Measurements from ENCODE around the gene PRKCB.
A peak's percentile ranks its signal among the peaks of the same experiment; 100 is the strongest.

PRKCB gene

DNA sequence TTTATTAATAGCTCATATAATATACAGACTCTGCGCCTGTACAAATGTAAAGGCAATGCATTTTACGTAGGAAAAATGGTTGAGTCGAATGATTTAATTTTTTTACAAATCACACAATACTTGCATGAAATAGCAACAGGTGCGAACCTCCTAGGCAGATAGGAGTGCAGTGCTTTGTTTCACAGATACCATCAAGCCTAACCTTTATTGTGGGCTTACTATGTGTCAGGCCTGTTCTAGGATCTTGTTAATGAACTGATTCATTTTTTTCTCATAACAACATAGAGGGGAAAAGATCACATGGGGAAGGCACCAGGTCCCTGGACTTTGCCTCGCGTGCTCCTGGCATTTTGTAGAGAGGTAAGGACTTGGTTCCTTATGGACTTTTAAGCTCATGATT is 107.8 kb downstream of the PRKCB start:
- DNase-seq (ENCODE audit: low spot score): no peak

DNA sequence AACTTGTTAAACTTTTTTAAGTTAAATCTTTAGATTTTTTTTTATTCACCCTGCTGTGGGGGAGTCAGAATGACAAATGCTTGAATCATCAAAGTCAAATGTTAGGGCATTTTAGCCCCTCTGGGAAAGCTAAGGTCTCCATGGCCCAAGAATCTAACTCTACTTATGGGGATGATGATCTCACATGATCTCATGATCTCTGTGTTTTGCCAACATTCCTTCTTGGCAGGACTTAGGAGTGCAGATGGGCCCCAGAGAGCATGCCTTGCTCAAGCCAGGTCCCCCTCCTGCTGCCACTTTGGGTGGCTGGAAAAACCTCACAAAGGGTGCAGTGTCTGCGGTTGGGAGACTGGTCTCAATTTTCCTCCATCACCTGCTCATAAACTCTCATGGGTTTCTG is 108.6 kb downstream of the PRKCB start:
- no peak for DNase-seq (ENCODE audit: low spot score)

DNA sequence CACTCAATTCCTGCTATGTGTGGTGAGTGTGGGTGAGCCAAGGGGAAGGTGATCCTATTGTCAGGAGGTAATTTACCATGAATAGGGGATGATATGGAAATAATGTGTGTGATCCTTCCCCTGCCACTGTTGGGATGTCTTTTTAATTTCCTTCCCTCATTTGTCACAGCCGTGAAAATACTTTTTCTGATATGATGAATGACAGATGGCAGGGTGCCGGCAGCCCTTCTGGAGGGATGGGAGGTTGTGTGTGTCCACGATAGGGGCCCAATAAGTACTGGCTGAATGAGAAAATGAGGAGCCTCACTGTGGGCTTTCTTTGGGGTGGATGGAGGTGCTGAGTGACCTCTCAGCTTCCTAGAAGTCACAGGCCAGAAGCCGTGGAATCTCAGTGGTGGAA is 109.5 kb downstream of the PRKCB start:
- no peak for DNase-seq (ENCODE audit: low spot score)

DNA sequence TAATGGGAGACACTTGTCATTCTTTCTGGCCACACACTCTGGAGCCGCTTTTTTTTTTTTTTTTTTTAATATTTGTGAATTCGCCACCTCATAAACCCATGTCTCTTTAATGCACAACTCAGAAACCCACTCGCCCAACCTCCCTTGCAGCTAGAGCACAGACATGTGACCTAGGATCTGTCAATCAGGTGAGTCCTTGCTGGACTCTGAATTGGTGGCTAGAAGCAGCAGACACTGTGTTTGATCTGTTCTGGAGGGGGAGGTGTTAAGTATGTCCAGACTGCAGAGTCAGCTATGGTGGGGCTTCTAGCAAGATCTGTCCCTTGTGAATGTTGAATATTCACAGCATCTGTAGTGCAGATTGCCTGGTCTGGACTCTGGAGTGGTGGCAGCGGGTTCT is 112.1 kb downstream of the PRKCB start:
- DNase-seq (ENCODE audit: low spot score): no peak

DNA sequence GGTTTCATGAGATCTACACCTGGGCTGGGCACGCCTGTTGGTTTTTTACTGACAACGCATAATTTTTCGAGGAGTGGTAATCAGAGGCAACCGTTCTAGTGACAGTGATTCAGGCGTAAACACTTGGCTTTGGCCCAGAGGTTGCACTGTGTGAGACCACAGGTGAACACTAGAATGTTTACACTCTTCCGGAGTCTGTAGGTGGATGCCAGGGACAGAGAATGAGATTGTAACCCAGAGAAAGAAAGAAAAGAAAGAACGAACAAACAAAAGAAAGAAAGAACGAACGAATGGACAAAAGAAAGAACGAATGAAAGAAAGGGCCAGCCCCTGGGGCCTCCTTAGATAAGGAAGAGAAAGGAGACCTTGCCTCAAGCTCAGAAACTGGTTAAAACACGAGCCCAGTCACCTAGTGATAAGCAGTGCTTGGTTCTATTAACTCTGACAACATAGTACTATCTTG is 113.2 kb downstream of the PRKCB start:
- no peak for DNase-seq (ENCODE audit: low spot score)

DNA sequence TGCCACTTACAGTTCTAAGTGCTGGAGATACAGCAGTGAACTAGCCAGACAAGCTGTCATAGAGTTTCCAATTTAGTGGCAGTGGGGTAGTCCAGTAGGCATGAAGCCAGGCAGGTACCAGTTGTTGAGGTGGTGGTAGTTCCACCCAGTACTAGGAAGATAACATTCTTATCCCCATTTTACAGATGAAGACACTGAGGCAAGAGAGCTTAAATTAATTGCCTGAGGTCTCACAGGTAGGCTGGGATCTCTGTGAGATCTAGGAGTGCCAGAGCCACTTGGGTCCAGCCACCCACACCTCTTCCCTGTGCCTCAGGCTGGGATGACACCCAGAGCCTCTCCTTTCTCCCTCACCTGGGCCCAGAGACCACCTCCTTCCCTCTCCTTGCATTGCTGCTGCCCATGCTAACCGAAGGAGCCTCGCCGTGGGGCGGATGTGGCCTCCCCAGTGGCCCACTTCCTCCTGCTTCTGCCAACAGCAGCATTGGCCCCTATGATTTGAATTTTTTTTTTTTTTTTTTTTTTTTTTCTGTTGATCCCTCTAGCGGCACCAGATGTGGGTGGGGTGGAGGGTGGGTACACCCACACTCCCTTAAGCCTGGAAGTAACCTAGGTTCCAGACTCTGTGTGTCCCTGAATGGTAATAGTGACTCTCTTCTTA is 114.0 kb downstream of the PRKCB start:
- no peak for DNase-seq (ENCODE audit: low spot score)

DNA sequence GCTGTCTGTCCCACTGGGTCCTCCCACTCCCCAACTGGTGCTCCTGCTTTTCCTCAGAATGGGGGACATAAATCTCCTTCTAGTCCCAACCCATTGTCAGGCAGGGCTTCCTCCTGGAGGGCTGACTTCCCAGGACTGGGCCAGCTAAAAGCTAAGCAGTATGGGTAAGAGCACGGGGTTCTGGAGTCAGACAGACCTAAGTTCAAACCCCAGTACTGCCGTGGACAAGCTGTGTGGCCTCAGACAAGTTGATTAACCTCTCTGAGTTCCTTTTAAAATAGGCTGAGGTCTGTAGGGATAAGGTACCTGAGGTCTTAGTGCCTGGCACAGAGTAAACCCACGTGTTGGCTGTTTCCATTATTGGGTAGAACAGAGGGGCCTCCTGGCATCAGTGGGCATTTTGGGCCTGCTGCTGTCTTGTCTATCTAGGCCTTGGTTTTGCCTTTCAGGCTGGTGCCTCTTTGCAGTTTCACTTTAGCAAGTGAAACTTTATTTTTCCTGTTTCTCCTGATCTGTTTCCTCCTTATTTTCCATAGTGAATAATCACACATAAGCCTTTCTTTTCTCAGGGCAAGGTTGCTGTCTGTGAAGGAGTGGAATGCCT is 114.6 kb downstream of the PRKCB start:
- DNase-seq (ENCODE audit: low spot score): no peak

DNA sequence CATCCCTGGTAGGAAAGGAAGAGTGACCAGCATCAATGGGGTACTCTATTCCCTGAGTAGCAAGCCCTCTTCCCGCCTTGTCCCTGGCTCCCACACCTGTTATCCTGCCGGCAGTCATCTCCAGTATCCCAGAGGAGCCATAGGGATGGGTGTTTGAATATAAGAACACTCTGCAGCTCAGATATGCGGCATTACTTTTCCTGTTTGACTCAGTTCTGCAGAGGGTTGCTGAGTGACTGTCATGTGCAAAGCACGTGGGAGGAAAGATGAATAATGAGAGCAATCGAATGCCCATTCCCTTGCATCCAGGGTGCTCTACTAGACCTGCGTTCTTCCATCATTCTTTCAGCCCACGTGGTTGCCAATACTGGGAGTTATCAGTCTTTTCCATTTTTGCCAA is 115.1 kb downstream of the PRKCB start:
- no peak for DNase-seq (ENCODE audit: low spot score)

DNA sequence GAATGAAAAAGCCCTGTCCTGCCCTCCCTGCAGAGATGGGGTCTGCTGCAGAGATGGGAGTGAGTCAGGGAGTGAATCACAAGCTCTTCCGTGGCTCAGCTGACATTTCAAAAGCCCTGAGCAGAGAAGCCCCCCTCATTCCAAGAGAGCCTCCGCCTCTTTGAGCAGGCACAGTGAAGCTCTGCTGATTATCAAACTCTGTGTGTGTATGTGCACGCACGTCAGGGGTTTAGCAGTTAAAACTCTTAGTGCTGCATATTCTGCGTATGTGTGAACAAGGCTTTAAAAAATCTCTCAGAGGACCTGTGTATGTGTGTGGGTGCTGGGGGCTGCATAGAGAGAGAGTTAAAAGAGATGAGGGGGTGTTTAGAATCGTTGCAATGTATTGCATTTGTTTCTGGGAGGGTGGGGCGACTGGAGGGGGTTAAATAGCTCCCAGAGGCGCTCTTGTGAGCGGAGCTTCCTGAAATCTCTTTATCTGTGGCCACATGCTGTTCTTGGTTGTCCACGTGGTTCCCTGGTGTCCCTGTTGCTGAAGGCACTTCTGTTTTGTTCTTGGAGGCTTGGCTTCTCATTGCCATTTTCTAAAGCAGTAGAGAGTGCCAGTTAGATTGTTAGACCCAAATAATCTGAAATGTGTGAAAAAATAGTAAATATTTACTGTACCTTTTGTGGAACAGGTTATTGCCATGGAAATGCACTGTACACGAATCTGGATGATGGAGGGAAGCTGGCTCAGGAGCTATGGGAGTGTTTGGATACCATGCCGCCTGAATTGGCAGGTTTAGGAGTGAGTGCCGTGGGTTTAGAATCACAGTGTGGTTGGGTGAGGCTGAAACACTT is 116.6 kb downstream of the PRKCB start:
- DNase-seq (ENCODE audit: low spot score): peak; percentile 13

DNA sequence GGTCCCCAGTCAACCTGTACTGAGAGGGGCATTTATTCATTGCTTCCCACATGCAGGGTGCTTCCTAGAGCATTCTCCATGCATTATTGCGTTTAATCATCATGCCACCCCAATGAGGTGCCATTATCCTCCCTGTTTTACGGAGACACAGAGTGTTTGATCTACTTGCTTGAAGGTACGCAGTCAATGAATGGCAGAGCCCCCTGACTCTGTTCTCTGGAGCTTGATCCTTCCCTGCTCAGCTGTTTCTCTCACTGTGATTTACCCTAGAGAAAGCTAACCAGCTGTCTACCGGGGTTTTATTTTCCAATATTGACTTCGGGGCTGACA is 117.2 kb downstream of the PRKCB start:
- DNase-seq (ENCODE audit: low spot score): no peak

DNA sequence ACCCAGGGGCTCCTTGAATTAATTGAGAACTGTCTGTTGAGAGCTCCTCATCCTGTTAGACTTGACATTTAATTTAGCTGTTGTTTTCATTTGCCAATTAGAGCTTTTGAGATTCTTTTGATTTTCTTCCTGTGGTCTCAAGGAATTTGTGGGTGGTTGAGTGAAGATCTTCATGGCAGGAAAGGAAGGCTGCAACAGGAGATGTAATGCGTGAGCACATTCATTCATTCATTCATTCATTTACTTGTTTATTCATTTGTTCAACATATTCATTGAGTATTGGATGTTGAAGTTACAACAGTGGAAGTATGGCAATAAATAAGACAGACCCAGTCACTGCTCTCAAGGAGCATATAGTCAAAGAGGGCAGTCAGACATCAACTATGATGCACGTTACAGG is 117.7 kb downstream of the PRKCB start:
- DNase-seq (ENCODE audit: low spot score): no peak

DNA sequence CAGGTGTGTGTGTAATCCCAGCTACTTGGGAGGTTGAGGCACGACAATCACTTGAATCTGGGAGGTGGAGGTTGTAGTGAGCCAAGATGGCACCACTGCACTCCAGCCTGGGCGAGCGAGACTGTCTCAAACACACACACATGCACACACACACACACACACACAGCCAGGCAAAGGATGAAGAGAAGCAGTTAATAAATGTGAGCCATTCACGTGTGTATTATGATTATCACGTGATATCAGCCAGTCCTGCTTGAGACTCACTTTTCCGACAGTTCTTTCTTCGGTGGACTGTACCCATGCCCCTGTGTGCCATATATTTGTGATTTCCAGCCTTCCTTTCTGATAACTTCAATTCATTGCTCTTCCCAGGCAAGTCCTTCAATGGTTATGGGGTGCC is 119.3 kb downstream of the PRKCB start:
- DNase-seq (ENCODE audit: low spot score): no peak

DNA sequence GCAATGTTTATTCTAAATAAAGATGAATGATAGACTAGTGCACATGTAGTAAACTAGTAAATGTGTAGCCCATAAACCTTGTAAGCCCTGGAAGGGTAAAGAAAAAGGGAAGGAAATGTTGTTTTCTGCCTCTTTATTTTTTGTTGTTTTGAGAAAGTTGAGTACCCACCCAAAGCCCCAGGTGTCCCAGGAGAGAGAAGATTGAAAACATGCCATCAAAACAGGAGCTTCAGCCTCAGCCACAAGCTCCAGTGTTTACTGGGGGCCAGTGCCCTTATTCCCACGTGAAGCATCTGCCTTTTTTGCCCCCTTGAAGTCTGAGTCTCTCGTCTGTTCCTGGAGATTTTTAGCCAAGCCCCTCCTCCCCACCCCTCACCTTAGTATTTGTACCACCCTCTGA is 121.5 kb downstream of the PRKCB start:
- no peak for DNase-seq (ENCODE audit: low spot score)

DNA sequence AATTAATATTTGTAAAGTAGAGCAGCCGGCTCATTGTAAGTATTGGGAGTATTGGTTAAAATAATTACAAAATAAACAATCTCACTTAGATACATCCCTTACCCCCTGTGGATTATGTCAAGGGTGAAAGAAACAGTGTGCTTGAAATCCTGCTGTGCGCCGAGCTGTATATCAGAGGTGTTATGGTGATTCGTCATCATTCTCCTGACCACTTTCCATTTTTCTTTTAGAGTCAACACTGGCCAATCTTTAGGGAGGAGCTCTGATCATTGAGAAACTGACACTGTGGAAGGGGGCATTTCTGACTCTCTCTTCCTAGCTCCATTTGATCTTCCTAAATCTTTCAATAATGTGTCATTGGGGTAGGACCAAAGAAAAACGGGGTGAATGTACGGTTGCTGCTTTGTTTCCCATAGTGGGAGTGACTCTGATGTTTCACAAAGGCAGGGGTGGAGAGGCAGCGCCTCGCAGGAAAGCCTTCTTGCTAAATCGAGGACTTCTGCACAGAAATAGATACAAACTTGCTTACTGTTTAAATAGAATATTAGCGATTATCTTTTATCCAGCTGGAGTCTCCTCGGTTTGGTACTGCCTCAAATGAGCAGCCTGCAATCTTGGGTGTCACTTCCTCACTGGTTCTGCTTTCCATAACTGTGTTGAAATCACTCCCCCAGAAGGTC is 123.4 kb downstream of the PRKCB start:
- DNase-seq (ENCODE audit: low spot score): no peak

DNA sequence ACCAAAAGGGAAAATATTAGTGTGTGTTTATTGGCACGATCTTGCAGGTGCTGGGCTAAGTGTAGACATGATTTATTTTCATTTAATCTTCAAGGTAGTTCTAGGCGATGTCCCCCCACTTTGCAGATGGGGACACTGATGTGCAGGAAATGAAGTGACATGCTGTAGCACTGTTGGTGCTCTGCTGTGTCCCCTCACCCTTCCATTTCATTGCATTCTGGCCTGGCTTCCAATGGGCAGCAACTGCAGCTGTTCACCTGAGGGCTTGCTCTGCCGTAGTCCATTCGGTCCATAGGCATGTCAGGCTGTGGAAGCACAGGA is 123.9 kb downstream of the PRKCB start:
- DNase-seq (ENCODE audit: low spot score): no peak

DNA sequence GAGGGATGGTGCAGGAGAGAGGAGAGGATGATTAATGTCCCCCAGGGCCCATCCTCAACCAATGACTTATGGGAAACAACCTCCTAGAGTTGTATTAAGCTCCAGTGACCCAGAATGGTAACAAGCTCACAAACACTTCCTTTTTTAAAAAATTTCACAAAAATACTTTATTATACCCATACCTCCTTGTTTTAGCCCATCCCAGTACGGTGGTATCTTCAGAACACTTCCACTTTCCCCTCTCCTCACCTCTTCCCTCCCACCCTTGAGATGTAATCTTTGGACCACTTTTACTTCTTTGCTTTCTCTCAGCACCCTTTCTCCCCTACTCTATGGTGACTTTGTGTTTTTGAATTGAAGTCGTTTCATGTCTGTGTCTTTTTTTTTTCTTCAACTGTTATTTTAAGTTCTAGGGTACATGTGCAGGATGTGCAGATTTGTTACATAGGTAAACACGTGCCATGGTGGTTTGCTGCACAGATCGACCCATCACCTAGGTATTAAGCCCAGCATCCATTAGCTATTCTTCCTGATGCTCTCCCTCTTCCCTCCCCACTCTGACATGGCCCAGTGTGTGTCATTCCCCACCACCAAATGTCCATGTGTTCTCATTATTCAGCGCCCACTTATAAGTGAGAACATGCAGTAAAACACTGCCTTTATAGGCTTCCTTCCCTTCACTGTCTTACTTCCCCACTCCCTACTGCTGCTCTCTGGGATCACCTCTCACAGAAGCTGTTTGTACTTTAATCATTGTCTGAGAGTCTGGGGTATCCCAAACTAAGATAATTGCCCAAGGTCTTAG is 124.5 kb downstream of the PRKCB start:
- no peak for DNase-seq (ENCODE audit: low spot score)

DNA sequence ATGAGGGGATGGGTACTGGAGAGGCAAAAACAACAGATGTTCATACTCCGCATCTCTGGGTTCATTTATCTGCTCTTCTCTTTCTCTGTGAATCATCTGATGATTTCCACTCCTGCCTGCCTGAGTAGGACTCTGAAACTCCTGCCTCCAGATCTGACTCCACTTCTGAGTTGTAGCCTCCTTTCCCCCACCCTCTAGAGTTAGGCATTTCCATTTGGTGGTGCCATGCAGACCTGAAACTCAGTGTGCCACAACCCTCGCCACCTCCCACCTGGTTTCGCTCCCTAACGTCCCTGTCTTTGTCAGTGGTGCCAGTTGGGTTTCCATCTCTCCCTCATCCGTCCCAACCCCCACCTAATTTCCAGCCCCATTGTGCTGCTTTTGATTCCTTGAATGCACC is 126.2 kb downstream of the PRKCB start:
- no peak for DNase-seq (ENCODE audit: low spot score)

DNA sequence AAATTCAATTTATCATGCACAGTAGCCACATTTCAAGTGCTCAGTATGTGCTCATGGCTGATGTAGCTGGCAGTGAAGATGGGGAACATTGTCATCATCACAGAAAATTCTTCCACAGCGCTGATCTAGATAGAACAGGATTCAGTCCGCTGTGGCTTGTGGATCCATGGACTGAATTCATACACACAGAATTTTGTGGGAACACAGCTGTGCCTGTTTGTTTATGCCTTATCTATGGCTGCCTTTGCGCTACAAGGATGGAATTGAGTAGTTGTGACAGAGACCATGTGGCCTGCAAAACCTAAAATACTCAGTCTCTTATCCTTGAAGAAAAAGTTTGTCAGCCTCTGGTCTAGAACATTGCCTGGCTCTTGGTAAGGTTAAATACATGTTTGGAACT is 128.4 kb downstream of the PRKCB start:
- no peak for DNase-seq (ENCODE audit: low spot score)

DNA sequence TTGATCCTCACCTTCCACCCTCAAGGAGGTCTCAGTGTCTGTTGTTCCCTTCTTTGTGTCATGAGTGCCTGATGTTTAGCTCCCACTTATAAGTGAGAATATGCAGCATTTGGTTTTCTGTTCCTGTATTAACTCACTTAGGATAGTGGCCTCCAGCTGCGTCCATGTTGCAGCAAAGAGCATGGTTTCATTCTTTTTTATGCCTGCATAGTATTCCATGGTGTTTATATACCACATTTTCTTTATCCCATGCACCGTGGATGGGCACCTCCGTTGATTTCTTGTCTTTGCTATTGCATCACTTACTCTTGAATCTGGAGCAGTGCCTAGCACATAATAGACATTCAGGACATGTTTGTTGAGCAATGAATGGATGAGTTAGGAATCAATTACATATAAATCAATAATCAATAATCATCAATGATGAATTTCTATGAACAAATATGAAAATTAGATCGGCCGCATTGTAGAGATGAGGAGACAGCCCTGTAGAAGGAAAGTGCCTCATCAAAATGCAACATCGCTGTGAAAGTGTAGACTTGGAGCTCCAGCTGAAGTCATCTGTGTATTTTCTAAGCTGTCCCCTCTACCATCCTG is 129.5 kb downstream of the PRKCB start:
- DNase-seq (ENCODE audit: low spot score): no peak

DNA sequence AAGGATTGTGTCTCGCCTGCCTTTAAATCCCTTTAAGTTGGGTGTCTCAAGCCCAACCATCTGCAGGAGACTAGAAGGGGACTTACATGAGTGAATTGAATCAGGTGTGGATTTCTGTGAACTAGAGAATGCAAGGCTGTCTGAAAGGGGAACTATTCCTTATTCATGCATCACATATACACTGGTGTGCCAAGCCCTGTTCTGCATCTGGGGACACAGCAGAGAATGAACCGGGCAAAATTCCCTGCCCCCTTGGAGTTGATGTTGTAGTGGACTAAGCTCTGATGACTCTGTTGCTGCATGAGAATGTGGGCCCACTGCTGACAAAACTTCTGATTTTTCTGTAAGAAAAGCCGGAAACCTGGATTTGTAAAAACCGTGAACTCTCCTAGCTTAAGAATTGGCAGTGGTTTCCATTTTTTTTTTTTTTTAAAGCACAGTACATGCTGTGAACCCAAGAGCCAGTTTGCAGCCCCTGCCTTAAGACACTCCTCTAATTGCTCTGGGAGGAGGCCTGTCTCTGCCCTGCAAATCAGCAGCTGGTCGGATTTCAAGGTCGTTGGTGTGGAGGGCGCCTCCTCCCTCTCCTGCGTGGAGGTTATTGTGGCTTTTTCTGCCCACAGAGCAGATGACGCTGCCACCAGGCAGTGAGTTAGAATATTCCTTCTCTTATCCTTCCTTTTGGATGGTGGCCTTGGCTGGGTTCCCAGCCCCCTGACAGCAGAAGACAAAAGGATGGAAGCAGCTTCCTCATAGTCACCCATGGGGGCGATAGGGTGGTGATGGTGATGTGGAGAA is 131.0 kb downstream of the PRKCB start:
- no peak for DNase-seq (ENCODE audit: low spot score)

DNA sequence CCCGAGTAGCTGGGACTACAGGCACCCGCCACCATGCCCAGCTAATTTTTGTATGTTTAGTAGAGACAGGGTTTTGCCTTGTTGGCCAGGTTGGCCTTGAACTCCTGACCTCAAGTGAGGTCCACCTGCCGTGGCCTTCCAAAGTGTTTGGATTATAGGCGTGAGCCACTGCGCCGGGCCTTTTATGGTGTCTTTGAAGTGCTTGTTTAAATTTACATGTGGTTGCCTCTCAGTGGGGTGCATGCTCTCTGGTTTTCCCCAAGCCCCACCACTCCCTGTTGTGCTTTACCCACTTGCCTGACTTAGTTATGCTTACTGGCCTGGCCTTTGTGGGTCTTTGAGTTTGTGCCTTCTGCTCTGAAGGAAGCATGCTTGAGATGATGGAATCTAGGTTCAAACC is 132.0 kb downstream of the PRKCB start:
- no peak for DNase-seq (ENCODE audit: low spot score)

Measured in COLO829 (cell line).